GM20431 (cell line): ENCODE data around the gene ERN1.
"Not testable (repeated sequence)": the region's sequence is repeated elsewhere in the genome, so short reads cannot be mapped to it uniquely, and the experiment has no call there.

ENCODE experiments used
- in situ Hi-C: fragments of 300-500 bp; cut with MseI, MboI; formaldehyde crosslinking; loops from one replicate; pipeline ENCODE4 v1.15.0; 2020; ENCODE audit warnings: low sequenced_read_pairs; ENCODE audit not compliant: unreplicated experiment

The ERN1 gene

GRCh38 chr17:64145751-64146417, 15.9 kb upstream of the ERN1 start:
- in situ Hi-C loops: no loop called here

GRCh38 chr17:64145375-64145750, 15.4 kb upstream of the ERN1 start:
- in situ Hi-C loops: no loop called here

DNA sequence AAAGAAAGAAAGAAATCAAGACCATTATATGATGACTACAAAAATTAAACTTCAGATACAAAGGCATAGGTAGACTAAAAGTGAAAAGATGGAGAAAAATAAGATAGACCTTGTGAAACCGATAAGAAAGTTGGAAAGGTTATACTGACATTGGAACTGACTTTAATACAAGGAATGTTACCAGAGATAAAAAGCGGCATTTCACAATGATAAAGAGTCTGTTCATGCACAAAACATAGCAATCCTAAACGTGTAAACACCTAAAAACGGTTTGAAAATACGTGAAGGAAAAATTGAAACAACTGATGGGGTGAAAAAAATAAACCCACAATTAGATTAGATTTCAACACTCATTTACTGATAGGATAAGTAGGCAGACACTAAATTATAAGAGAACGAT, 9.6 kb upstream of the ERN1 start:
- in situ Hi-C loops: loop anchor here (10.0 kb wide), 1 partner anchor 105 kb away; no protein-coding TSS in a partner anchor

DNA sequence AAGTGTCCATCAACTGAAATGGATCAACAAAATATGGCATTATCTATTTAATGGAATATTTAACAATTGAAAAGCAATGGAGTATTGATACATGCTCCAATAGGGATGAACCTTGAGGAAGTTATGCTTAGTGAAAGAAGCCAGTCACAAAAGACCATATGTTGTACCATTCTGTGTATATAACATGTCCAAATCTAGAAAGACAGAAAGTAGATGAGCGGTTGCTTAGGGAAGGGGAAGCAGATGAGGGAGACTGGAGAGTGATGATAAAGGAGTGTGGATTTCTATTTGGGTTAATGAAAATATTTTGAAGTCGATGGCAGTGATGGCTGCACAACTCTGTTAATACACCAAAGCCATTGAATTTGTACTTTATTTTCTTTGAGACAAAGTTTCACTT, 8.5 kb upstream of the ERN1 start:
- in situ Hi-C loops: loop anchor here (10.0 kb wide), 1 partner anchor 104 kb away; no protein-coding TSS in a partner anchor

DNA sequence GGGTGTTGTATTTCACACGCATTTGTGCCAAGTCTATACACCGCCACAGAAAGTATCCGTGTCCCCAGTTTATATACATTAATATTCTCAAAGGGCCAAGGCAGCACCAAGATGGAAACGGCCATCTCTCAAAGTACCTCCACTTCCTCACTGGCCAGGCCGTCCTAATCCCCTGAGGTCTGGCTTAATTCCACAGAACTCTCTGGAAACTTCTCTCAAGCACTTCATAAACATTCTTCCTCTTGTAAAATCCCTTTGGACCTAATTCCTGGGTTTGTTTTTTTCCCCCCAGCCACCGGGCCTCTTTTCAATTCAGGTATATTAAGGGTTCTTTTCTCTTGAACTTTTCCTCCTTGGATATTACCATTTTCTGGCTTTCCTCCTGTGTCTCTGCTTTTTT, 5.1 kb upstream of the ERN1 start:
- in situ Hi-C loops: loop anchor here (10.0 kb wide), 1 partner anchor 100 kb away; no protein-coding TSS in a partner anchor

- in situ Hi-C loops: loop anchor here (10.0 kb wide), 1 partner anchor 100 kb away; no protein-coding TSS in a partner anchor
These were observed 4.4 kb upstream of the ERN1 start for GRCh38 chr17:64134216-64134970.

GRCh38 chr17:64133546-64134215, 3.7 kb upstream of the ERN1 start:
- in situ Hi-C loops: loop anchor here (10.0 kb wide), 1 partner anchor 99 kb away; no protein-coding TSS in a partner anchor

- in situ Hi-C loops: loop anchor here (10.0 kb wide), 1 partner anchor 97 kb away; no protein-coding TSS in a partner anchor
These were observed 1.8 kb upstream of the ERN1 start for GRCh38 chr17:64131606-64132270.

GRCh38 chr17:64130559-64131001, 636 bp upstream of the ERN1 start:
- in situ Hi-C loops: loop anchor here (10.0 kb wide), 1 partner anchor 96 kb away; no protein-coding TSS in a partner anchor

DNA sequence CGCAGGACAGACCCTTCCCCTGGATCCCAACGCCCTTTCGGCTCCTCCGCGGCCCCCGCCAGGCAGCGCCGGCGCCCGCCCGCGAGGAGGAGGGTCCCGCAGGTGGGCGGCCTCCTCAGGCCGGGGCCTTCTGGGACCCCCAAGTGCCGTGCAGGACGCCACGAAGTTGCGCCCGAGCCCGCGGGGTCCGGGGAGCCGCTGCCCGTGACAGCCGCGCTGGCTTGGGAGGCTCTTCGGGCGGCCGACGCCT, 504 bp downstream of the ERN1 start:
- in situ Hi-C loops: no loop called here

DNA sequence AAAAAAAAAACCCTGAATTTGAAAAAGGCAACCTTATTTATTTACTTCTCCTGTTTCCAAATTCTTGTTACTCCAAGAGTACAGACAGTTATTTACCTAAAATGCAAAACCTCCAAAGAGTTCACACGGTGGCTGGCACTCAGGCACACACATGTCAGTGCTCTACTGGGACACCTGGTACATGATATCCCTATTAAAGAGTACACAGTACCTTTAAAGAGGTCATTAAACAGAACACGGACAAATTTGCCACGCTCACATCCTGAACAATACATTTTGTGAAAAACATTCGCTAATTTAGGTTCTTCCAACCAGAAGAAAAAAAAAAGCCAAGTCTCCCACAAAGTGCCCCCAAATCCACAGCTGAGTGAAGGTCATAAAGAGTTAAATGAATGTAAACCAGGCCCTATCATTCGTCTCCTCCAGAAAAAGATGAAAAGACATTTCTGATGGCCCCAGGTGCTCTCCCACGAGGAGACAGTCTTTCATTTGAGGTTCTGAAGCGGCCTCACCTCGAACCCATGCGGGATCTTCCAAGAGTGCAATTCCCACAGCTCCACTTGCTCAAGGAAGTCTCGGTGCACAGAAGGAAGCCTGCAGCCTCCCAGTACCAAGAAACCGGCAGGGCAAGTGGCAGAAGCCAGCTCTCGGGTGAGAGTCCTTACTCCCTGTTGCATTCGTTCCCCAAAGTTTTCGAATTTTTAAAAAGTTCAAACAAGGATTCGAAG, 993 bp downstream of the ERN1 start:
- in situ Hi-C loops: no loop called here

GRCh38 chr17:64126918-64127317, 3.0 kb downstream of the ERN1 start:
- in situ Hi-C loops: no loop called here

DNA sequence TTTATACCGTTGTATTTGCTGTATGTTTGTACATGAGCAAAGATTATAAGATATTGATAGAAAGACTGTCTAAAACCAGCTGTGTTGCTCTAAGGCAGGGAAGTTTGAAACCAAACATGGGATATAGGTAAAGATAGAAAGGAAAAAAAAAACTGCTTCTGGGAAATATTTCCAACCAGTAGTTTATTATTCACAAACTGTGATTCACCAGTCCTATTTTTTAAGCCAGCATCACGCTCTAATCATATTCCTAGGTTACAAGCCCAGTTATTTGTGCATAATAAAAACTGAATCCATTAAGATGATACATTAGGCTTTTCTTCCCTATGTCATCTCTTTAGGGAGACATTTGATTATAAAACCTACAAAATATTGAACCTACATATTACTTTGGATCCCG, 4.0 kb downstream of the ERN1 start:
- in situ Hi-C loops: no loop called here

- in situ Hi-C loops: no loop called here
These were observed 5.3 kb downstream of the ERN1 start for GRCh38 chr17:64124609-64125008.

DNA sequence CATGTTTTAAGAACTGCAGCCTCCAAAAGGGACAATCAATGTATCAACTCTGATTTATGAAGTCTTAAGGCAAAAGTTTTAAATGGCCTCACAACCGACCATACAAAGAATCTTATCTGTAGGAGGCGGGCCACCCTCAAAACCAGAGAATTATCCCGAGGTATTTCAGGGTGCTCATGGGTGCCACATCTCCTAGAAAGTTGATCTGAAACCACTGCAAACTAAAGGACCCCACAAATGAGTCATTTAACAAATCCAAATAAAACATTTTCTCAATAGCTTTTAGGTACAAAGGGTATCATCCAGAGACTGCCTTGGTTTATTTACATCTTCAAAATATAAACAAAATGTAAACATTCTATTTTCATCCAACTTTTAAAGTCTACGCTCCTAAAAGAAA, 6.8 kb downstream of the ERN1 start:
- in situ Hi-C loops: no loop called here

GRCh38 chr17:64120972-64121786, 8.8 kb downstream of the ERN1 start:
- in situ Hi-C loops: not testable (repeated sequence)

DNA sequence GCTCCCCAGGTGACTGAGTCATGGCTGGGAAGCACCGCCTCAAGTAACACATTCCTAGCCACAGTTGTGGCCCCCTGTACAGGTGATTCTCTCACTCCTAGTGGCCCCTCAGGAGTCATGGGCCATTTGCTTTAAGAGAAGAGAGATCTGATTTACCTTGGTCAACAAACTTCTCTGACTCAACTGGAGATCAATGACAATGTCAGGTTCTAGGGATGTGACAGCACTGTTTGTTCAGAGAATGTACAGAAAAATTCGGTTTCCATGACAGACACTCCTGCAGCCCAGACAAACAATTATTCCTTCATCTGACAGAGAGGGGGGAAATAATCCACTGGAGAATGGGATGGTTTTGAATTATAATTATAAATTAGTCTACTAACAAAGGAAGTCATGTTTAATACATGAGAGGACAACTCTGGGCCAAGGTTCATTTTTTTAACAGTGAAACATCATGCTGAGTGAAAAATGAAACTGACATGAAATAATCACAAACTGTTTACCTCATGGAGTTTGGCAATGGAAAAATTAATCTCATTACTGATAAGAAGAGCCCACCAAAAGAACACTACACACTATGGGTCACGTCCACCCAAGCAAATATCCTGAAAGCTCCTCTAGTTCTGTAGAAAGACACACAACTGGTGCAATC, 9.7 kb downstream of the ERN1 start:
- in situ Hi-C loops: no loop called here
